NCI-H1694 (cell line): Measurements from ENCODE around the gene CCDC9.
"Not testable (repeated sequence)": the region's sequence is repeated elsewhere in the genome, so short reads cannot be mapped to it uniquely, and the experiment has no call there.

Experiments
- DNase-seq: peaks from one replicate; lab custom pipeline; 2025; lab: John Stamatoyannopoulos, UW

The CCDC9 gene

GRCh38 chr19:47261946-47262793 lies 5.8 kb downstream of the CCDC9 start:
- DNase-seq = not testable (repeated sequence)

DNA sequence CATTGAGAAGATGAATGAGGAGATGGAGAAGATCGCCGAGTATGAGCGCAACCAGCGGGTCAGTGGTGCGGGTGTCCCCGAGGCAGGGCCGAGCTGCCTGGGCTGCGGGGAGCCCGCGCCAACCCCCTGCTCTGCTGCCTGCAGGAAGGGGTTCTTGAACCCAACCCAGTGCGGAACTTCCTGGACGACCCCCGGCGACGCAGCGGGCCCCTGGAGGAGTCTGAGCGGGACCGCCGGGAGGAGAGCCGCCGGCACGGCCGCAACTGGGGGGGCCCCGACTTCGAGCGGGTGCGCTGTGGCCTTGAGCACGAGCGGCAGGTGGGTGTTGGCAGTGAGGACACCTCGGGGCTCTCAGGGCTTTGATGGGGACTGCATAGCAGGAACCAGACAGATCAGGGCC lies 8.3 kb downstream of the CCDC9 start:
- no peak for DNase-seq

- DNase-seq = no peak
Observed at GRCh38 chr19:47266401-47266941, 10.1 kb downstream of the CCDC9 start.

DNA sequence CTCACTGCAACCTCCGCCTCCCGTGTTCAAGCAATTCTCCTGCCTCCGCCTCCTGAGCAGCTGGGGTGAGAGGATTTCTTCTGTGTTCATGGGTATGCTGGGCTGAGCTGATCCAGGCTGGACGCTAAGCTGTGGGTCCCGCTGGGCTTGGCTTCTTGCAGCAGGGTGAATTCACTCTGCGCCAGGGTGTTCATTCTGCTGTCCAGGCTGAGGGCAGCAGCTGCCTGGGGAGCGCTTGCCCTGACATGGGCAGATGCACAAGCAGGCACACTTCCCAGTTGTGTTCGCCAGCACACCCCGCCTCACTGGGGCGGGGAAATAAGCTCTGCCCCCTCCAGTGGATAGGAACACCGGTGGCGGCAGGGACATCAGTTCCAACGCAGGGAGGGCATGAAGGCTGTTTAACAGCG lies 11.0 kb downstream of the CCDC9 start:
- DNase-seq = no peak

DNA sequence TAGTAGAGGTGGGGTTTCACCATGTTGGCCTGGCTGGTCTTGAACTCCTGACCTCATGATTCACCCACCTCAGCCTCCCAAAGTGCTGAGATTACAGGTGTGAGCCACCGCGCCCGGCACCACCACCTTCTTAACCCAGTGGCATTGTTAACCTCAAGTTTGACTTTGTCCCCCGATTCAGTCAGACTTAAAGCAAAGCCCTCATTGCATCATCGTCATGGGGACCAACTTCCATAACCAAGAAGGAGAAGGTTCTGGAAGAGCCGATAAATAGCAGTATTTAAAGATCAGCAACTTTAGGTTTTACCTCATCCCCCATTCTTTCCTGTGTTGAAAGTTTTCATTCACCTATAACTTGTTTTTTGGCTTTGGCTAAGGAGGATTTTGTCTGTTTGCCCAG lies 11.7 kb downstream of the CCDC9 start:
- no peak for DNase-seq

DNA sequence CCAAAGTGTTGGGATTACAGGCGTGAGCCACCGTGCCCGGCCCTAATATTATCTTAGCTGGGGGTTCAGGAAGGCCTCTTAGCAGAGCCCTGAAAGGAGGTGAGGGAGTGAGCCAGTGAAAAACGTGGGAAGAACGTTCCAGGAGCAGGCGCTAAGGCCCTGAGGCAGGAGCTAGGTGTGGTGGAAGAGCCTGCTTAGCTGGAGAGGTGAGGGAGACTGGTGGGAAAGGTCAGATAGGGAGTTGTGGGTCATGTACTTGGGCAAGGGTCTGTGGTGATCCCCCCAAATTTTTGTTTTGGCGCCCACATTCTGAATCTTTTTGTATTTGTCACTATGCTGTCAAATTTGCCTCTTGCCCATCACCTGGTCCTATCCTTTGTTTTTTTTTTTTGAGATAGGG lies 13.3 kb downstream of the CCDC9 start:
- no peak for DNase-seq

- no peak for DNase-seq
Observed at GRCh38 chr19:47270408-47270807, 14.1 kb downstream of the CCDC9 start.

- DNase-seq = no peak
Observed at GRCh38 chr19:47271949-47272348, 15.6 kb downstream of the CCDC9 start.

DNA sequence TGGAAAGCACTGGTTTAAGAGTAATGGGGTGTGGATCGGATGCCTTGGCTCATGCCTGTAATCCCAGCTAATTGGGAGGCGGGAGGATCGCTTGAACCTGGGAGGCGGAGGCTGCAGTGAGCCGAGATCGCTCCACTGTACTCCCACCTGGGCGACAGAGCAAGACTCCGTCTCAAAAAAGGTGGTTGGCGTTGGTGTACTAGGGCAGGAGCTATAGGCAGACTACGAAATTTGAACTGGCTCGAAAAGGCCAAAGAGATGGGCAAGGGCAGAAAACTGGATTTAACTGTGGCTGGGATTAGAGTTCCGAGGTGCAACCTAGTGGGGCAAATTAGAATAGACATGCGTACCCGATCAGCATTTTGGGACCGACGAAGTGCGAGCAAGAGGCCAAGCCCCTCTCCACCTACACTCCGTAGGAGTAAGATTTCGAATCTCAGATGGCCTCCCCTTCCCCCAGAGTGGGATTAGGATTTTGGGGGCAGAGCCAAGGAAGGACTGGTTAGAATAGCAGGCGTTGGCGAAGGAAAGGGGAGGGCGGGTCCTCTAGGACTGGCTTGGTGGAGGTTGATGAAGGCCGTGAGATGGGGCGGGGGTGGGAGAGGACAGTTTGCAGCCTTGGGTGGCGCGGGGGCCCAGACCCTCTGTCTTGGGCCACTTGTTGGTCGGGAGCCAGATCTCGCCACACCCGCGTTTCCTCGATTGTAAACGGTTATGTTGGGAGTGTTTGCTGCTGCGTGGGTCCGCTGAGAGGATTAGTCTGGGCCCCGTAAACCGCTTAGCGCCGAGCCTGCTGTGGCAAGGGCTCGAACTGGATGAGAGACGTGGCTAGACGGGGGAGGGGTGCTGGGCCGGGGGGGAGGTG lies 16.4 kb downstream of the CCDC9 start:
- no peak for DNase-seq

- peak; percentile 73 for DNase-seq
Observed at GRCh38 chr19:47273313-47274070, 17.2 kb downstream of the CCDC9 start.

GRCh38 chr19:47274071-47274890 lies 18.0 kb downstream of the CCDC9 start, which contains the start of gene INAFM1:
Gene INAFM1, plus strand, starts transcription at chr19:47274885. Its CDS starts 35 bp downstream, at chr19:47274920.
- peak; percentile 81 for DNase-seq

DNA sequence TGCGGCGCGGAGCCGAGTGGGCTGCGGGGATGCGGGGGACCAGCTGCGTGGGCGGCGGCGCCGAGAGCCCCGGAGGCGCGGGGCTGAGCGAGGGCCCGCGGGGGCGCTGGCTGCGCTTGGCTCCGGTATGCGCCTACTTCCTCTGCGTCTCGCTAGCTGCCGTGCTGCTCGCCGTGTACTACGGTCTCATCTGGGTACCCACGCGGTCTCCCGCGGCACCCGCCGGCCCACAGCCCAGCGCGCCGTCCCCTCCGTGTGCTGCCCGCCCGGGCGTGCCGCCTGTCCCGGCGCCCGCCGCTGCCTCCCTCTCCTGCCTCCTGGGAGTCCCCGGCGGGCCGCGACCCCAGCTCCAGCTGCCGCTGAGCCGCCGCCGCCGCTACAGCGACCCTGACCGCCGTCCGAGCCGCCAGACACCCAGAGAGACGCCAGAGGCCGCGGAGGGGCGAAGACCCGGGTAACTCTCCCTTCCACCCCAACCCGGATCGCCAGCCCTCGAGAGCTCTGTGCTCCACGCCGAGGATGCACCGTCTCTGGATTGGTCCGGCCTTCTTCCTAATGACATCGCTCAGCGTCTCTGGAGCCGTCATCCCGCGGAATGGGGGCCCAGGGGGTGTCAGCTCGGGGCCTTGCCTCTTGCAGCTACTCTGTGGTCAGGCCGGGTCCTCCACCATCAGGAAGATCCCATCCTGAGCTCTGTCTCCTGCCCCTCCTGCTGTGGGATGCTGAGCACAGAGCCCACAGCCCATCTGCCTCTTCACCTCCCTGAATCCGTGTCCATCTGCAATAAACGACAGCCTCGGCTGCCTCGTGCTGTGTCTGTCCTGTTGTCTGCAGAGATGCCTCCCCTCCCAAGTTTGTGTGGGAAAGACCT lies 18.8 kb downstream of the CCDC9 start:
- no peak for DNase-seq

- DNase-seq = no peak
Observed at GRCh38 chr19:47275791-47276461, 19.6 kb downstream of the CCDC9 start.

DNA sequence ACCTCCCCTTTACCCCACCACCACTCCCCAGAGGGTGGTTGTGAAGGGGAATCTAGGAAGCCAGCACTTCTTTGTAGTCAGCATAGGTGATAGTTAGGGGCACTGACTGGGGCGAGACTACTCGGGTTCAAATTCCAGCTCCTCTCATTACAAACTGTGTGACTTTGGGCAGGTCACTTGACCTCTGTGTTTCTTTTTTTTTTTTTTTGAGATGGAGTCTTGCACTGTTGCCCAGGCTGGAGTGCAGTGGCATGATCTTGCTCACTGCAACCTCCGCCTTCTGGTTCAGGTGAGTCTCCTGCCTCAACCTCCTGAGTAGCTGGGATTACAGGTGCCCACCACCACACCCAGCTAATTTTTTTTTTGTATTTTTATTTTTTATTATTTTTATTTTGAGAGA lies 20.2 kb downstream of the CCDC9 start:
- not testable (repeated sequence) for DNase-seq

DNA sequence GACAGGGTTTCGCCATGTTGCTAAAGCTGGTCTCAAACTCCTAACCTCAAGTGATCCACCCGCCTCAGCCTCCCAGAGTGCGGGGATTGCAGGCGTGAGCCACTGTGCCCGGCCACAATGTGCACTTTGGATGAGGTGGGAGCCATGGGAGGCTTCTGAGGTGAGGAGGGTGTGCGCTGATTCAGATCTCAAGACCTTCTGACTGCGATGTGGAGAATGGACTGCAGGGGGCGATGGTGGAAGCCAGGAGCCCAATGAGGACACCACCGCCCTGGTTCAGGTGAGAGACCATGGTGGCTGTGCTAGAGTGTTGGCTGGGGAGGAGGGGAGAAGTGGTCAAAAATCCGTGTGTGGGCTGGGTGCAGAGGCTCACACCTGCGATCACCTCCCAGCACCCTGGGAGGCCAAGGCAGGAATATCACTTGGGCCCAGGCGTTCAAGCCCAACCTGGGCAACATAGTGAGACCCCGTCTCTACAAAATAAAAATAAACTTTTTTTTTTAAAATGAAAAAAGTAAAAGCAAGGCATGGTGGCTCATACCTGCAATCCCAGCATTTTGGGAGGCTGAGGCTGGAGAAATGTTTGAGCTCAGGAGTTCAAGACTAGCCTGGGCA lies 24.0 kb downstream of the CCDC9 start:
- no peak for DNase-seq

DNA sequence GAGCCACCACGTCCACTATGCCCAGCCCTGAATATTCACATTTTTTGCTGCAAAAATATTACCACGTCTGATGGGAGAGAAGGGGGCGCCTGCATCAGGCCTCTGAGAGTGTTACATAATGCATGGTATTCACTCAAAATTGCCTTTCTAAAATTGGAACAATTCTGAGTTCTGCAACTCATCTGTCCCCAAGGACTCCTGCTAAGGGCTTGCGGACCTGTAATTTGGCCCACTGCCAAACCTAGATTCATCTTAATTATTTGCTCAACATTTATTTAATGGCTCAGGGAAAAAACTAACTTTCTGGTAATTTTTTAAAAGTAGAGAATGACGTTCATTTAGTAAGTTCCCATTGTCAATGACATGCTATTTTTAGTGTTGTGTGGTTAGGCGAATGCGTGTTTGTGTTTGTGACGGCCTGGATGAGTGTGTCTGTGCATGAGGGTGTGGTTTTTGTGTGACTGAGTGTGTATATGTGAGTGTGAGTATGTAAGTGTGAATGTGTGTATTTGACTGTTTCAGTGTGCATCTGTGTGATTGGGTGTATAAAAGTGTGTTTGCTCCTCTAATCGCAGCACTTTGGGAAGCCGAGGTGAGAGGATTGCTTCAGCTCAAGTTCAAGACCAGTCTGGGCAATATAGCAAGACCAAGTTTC lies 27.2 kb downstream of the CCDC9 start:
- no peak for DNase-seq

- peak; percentile 75 for DNase-seq
Observed at GRCh38 chr19:47284324-47284899, 28.1 kb downstream of the CCDC9 start.

- peak; percentile 90 for DNase-seq
Observed at GRCh38 chr19:47296036-47296435, 39.7 kb downstream of the CCDC9 start.
